NCI-H1436 (cell line): ENCODE results near the gene SPINK9.
A peak's percentile ranks its signal among the peaks of the same experiment; 100 is the strongest.

Source experiments
- DNase-seq: peaks from one replicate; lab custom pipeline; 2025; lab: John Stamatoyannopoulos, UW

SPINK9 gene

GRCh38 chr5:148368299-148368698 lies 32.9 kb downstream of the SPINK9 start:
- DNase-seq: no peak

DNA sequence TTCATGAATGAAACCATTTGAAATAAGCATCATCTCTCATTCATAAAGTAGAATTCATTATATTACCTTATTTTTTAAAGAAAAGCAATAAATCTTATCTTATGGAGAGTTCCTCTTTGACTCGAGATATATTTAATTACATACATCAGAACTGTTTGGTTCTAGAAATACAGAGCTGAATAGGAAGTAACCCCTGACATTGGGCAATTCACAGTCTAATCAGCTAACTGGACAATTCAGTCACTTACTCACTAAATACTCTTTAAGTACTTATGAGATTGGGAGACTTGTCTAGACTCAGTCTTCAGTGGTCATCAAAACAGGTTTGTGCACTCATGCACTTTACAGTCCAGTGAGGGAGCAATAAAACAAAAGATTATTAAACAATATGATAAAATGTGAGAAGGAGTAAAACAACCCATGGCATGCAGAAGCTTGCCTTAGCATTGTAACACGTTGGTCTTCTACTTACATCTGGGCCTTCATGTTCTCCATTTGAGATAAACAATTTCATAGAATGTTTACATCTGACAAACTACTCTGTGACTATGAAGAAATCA lies 36.9 kb downstream of the SPINK9 start:
- DNase-seq: no peak

DNA sequence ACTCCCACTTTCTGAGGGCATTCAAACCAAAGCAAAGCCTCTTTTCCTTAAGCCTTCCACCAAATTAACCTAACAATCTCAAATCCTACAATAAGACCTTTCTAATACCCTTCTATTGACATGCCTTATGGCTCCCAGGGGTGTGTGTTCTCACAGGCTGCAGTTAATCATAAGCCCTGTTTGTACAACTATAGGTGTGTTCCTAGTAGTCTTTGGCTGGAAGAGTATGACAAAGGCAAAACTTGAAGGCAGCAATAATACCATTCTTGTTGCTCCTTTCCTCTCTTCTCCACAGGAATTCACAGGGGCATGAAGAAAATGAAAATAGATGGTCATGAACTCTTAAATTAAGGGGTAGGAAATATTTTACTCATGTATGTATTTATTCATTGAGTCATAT lies 37.5 kb downstream of the SPINK9 start:
- no peak for DNase-seq

DNA sequence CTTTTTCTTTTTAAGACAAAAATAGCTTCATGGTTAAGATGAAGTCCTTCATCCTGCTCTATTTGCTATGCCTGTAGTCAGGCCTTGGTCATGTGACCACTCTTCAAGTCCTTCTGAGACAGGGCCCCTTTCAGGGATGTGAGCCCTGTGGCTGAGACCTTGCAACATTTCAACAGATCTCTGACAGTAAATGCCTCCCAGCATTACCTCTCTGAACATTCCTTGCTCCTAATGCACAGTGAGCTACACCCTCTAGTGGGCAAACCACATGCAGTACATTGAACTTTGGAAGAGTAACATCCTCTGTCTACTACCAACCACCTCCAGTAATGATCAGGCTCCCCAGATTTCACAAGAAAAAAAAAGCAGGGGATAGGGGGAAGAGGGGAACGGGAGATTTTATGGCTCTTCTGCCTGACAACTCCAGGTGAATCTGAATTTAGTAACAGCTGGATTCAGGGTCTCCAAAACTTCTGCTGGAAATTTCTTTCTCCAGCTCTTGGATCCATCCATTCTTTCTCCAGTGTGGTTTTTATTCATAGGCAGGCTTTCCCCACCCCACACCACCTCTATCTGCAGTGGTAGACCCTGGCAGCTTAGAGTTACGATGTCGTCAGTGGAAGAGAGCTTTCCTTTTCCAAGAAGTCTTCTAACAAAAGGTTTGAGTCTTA lies 39.5 kb downstream of the SPINK9 start:
- DNase-seq: peak; percentile 61

- DNase-seq: no peak
Measured at GRCh38 chr5:148376198-148376597, 40.8 kb downstream of the SPINK9 start.

DNA sequence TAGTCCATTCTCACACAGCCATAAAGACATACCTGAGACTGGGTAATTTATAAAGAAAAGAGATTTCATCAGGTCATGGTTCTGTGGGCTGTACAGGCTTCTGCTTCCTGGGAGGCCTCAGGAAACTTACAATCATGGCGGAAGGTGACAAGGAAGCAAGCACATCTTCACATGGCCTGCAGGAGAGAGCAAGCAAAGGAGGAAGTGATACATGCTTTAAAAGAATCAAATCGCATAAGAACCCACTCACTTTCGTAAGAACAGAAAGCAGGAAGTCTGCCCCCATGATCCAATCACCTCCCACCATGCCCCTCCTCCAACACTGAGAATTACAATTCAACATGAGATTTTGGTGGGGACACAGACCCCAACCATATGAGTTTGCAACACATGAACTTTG lies 43.3 kb downstream of the SPINK9 start:
- no peak for DNase-seq

DNA sequence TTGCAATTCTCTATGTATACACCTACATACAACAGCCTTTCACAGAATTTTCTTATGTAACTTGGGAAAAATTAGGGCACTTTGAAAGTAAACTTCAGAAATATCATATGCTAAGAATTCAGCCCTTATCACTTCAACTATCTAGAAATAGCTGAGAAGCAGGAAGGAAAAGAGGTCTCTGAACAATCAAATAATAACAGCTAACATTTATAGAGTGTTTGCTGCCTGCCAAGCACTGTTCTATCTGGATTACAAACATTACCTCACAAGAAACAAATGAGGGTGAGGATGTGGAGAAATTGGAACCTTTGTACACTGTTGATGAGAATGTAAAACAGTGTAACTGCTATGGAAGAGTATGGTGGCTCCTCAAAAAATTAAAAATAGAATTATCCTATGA lies 44.0 kb downstream of the SPINK9 start:
- DNase-seq: no peak

- no peak for DNase-seq
Measured at GRCh38 chr5:148381906-148382305, 46.5 kb downstream of the SPINK9 start.

- DNase-seq: no peak
Measured at GRCh38 chr5:148382961-148383360, 47.6 kb downstream of the SPINK9 start.

DNA sequence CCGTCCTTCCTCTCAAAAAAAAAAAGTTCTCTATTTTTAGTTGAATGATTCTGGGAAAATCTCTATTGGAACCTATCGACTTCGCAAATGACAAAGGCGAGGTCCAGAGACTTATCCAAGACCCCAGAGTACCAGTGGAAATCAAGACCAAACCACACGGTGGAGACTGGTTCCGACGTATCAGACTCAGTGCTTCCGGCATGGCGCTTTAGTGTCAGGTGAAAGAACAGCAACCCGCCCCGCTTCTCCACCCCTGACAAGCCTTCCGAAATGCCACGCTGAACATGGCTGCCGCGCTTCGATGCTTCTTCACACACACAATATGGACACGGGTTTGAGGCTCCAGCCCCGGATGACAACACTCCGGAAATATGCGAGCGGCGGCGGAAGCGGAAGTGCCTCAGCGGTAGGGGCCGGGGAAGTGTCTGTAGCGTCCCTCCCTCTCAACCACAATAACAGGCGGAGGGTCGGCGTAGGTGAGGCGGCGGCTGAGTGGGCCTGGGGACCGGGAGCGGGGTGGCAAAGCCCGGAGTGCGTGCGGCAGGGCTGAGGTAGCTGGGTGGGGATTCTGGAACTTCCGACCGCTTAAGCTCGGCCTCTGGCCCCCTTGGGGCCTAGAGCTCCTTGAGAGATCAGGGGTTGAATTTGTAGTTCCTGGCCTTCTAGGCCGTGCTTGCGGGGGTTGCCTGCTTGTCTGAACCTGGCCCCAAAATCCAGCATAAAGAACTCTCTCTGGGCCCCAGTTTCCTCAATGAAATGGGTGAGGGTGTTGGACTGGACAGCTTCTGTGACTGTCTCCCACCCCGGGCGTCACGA lies 48.4 kb downstream of the SPINK9 start, which contains the start of gene FBXO38:
TSS of gene FBXO38 (plus strand) at position 395 of the 816 bp plus-strand sequence. CDS start 10,819 bp downstream, outside the sequence.
- DNase-seq: peak; percentile 96

DNA sequence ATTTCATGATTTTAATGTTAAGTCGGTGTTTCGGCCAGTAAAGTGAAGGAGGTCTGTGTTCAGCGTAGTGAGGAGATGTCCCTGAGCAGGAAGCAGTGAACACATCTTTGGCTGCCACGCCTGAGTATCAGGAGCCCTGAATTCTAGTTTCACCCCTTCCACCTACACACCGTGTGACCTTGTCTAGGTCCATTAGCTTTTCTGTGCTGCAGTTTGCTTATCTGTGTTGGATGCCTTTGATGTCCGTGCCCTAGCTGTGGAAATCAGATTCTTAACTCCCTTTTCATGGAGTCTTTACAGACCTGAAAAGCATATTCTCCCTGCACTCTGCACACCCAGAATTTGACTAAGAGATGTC lies 49.0 kb downstream of the SPINK9 start:
- no peak for DNase-seq

DNA sequence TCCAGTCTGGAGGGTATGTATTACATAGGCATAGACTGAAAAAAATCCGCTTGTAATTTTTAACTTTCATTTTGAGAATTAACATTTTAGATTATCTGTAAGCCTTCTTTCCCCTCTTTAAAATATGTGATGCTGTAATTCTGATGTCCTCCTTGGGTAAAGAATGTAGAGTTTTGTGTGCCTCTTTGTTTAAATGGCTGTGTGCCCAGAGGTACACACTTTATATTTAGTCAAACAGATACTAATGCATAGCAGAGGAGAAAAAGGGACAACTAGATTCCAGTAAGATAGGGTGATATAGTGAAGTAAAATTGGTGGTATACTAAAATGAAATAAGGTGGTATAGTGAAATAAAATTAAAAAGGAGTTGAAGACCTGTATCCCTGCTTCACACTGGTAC lies 49.7 kb downstream of the SPINK9 start:
- DNase-seq: no peak

DNA sequence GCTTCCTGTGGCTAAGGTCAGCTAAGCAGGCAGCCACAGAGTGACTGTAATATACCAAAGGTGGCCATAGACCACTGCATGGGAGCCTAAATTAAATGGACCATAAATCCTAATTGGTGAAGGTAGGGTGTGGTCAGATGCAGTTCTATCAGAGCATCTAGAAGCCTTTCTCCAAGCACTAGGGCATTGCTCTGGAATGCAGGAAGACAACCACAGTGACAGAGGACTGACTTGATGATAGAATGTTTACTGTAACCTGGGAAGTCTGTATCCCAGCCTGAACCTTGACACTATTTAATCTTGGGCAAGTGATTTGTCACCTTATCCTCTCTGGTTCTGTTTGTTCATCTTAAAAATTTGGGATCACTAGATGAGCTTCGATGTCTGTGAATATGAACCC lies 50.7 kb downstream of the SPINK9 start:
- no peak for DNase-seq

DNA sequence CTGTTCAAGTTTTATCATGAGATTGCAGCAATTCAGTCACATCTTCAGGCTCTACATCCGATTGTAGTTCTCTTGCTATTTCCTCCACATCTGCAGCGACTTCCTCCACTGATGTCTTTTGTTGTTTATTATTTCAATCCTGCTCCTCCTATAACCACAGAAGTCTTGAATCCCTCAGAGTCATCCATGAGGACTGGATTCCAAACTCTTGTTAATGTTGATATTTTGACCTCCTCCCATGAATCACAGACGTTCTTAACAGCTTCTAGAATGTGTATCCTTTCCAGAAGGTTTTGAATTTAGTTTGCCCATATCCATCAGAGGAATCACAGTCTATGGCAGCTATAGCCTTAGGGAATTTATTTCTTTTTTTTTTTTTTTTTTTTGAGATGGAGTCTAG lies 52.0 kb downstream of the SPINK9 start:
- no peak for DNase-seq

GRCh38 chr5:148388696-148389095 lies 53.3 kb downstream of the SPINK9 start:
- no peak for DNase-seq
